Smooth muscle cell of the brain vasculature (primary cell): ENCODE measurements around the gene EPHB4.
"Not testable (repeated sequence)": the region's sequence is repeated elsewhere in the genome, so short reads cannot be mapped to it uniquely, and the experiment has no call there.

Experiments used
- DNase-seq: peaks from one replicate; pipeline ENCODE4 v3.0.0-alpha.2; 2012; ENCODE audit warnings: low read depth, low spot score

Gene EPHB4

GRCh38 chr7:100822236-100823139, 4.8 kb downstream of the EPHB4 start:
- DNase-seq: no peak

- no peak for DNase-seq
Observed at GRCh38 chr7:100819586-100819985, 7.7 kb downstream of the EPHB4 start.

GRCh38 chr7:100818825-100819224, 8.5 kb downstream of the EPHB4 start:
- DNase-seq: no peak

- DNase-seq: no peak
Observed at GRCh38 chr7:100818366-100818765, 9.0 kb downstream of the EPHB4 start.

GRCh38 chr7:100817097-100817496, 10.2 kb downstream of the EPHB4 start:
- no peak for DNase-seq

- DNase-seq: not testable (repeated sequence)
Observed at GRCh38 chr7:100816515-100816914, 10.8 kb downstream of the EPHB4 start.

- no peak for DNase-seq
Observed at GRCh38 chr7:100812729-100813128, 14.6 kb downstream of the EPHB4 start.

GRCh38 chr7:100811480-100811879, 15.8 kb downstream of the EPHB4 start:
- DNase-seq: no peak

GRCh38 chr7:100808354-100808875, 18.9 kb downstream of the EPHB4 start:
- DNase-seq: no peak

- DNase-seq: not testable (repeated sequence)
Observed at GRCh38 chr7:100806883-100807282, 20.4 kb downstream of the EPHB4 start.

GRCh38 chr7:100806276-100806675, 21.0 kb downstream of the EPHB4 start:
- DNase-seq: no peak

- no peak for DNase-seq
Observed at GRCh38 chr7:100804681-100805431, 22.5 kb downstream of the EPHB4 start.

- DNase-seq: peak; percentile 59
Observed at GRCh38 chr7:100803398-100804161, 23.7 kb downstream of the EPHB4 start.

- no peak for DNase-seq
Observed at GRCh38 chr7:100802951-100803350, 24.4 kb downstream of the EPHB4 start.

GRCh38 chr7:100801833-100802568, 25.3 kb downstream of the EPHB4 start:
- DNase-seq: peak; percentile 36

- peak; percentile 33 for DNase-seq
Observed at GRCh38 chr7:100799037-100799896, 28.1 kb downstream of the EPHB4 start.

GRCh38 chr7:100794741-100795140, 32.6 kb downstream of the EPHB4 start:
- no peak for DNase-seq

- DNase-seq: no peak
Observed at GRCh38 chr7:100793806-100794660, 33.3 kb downstream of the EPHB4 start.
